Stimulated activated CD4-positive, alpha-beta T cell treated with anti-CD3 and anti-CD28 coated beads, Interleukin-4, amount 100 ng/mL, for 4 hours (primary cell): ENCODE results near the gene OSTM1.

ENCODE experiments used
- DNase-seq, 2 experiments: peaks; one replicate each; pipeline ENCODE4 v3.0.0-alpha.2; 2020

Gene OSTM1

GRCh38 chr6:108100003-108100402, 25.5 kb upstream of the OSTM1 start:
- DNase-seq = no peak

- DNase-seq = no peak
Observed at GRCh38 chr6:108097882-108098281, 23.3 kb upstream of the OSTM1 start.

GRCh38 chr6:108093781-108094300, 19.3 kb upstream of the OSTM1 start:
- DNase-seq = no peak

GRCh38 chr6:108091288-108091687, 16.7 kb upstream of the OSTM1 start:
- DNase-seq = no peak

GRCh38 chr6:108083349-108083748, 8.8 kb upstream of the OSTM1 start:
- no peak for DNase-seq

- no peak for DNase-seq
Observed at GRCh38 chr6:108082539-108082938, 8.0 kb upstream of the OSTM1 start.

GRCh38 chr6:108080010-108080780, 5.7 kb upstream of the OSTM1 start:
- DNase-seq = no peak

GRCh38 chr6:108078191-108078590, 3.6 kb upstream of the OSTM1 start:
- DNase-seq = no peak

GRCh38 chr6:108074057-108074358, 533 bp downstream of the OSTM1 start:
- DNase-seq = no peak

- no peak for DNase-seq
Observed at GRCh38 chr6:108071736-108072276, 2.7 kb downstream of the OSTM1 start.

- no peak for DNase-seq
Observed at GRCh38 chr6:108068618-108069017, 5.9 kb downstream of the OSTM1 start.

- no peak for DNase-seq
Observed at GRCh38 chr6:108068182-108068581, 6.4 kb downstream of the OSTM1 start.

- DNase-seq = no peak
Observed at GRCh38 chr6:108052706-108053105, 21.8 kb downstream of the OSTM1 start.

- DNase-seq = no peak
Observed at GRCh38 chr6:108051481-108051880, 23.1 kb downstream of the OSTM1 start.

- DNase-seq = no peak
Observed at GRCh38 chr6:108039681-108040080, 34.9 kb downstream of the OSTM1 start.

GRCh38 chr6:108036884-108037283, 37.7 kb downstream of the OSTM1 start:
- DNase-seq = no peak

- no peak for DNase-seq
Observed at GRCh38 chr6:108031968-108032367, 42.6 kb downstream of the OSTM1 start.

- no peak for DNase-seq
Observed at GRCh38 chr6:108030211-108030610, 44.3 kb downstream of the OSTM1 start.

GRCh38 chr6:108029226-108029921, 45.2 kb downstream of the OSTM1 start:
- DNase-seq = no peak

GRCh38 chr6:108027594-108027993, 46.9 kb downstream of the OSTM1 start:
- DNase-seq = no peak

- no peak for DNase-seq
Observed at GRCh38 chr6:108027056-108027455, 47.5 kb downstream of the OSTM1 start.

GRCh38 chr6:108024427-108025073, 50.0 kb downstream of the OSTM1 start:
- no peak for DNase-seq

GRCh38 chr6:108020472-108021116, 53.9 kb downstream of the OSTM1 start:
- DNase-seq = no peak
